Hepatocyte (in vitro differentiated cells): ENCODE results near the gene ATP6V0D1. TPM values are rescaled to one million over a fixed set of nuclear protein-coding genes. Genes with fewer than 3 reads are reported as not detected.
A peak's percentile ranks its signal among the peaks of the same experiment; 100 is the strongest.

Source experiments
- DNase-seq: peaks from one replicate; pipeline ENCODE4 v3.0.0-alpha.2; 2016; ENCODE audit warnings: low spot score
- H2AFZ ChIP-seq: fragments of 200-600 bp; sonication (generic); 2 replicates; pipeline ENCODE4 v1.6.0; 2016; ENCODE audit warnings: antibody characterized with exemption, mild to moderate bottlenecking
- H3K27ac ChIP-seq: fragments of 200-600 bp; sonication (generic); 2 replicates; pipeline ENCODE4 v1.5.1; 2016; ENCODE audit warnings: mild to moderate bottlenecking
- H3K27me3 ChIP-seq: fragments of 200-600 bp; sonication (generic); 2 replicates; pipeline ENCODE4 v1.6.1; 2016
- H3K36me3 ChIP-seq: fragments of 200-600 bp; sonication (generic); replicated peaks from 2 replicates; pipeline ENCODE4 v1.5.1; 2016; ENCODE audit warnings: low read depth; ENCODE audit not compliant: insufficient read depth
- H3K4me1 ChIP-seq: fragments of 200-600 bp; sonication (generic); 2 replicates; pipeline ENCODE4 v1.5.1; 2016; ENCODE audit warnings: mild to moderate bottlenecking, moderate library complexity; ENCODE audit not compliant: insufficient read depth
- H3K4me2 ChIP-seq: fragments of 200-600 bp; sonication (generic); 2 replicates; pipeline ENCODE4 v1.6.0; 2016
- H3K4me3 ChIP-seq: fragments of 200-600 bp; sonication (generic); 2 replicates; pipeline ENCODE4 v1.5.1; 2016; ENCODE audit warnings: mild to moderate bottlenecking
- H3K79me2 ChIP-seq: fragments of 200-600 bp; sonication (generic); 2 replicates; pipeline ENCODE4 v1.6.0; 2017; ENCODE audit warnings: mild to moderate bottlenecking
- H3K9me2 ChIP-seq: fragments of 200-600 bp; sonication (generic); replicated peaks from 2 replicates; pipeline ENCODE4 v1.6.0; 2017; ENCODE audit warnings: mild to moderate bottlenecking; ENCODE audit not compliant: insufficient read depth
- H3K9me3 ChIP-seq: fragments of 200-600 bp; sonication (generic); 2 replicates; pipeline ENCODE4 v1.5.1; 2016; ENCODE audit warnings: low read depth, mild to moderate bottlenecking
- H4K20me1 ChIP-seq: fragments of 200-600 bp; sonication (generic); 2 replicates; pipeline ENCODE4 v1.6.0; 2016; ENCODE audit warnings: mild to moderate bottlenecking; ENCODE audit not compliant: insufficient read depth, poor library complexity, severe bottlenecking
- EZH2 ChIP-seq: fragments of 200-600 bp; sonication (generic); IDR thresholded peaks from 2 replicates; pipeline ENCODE4 v1.6.1; 2016; ENCODE audit warnings: antibody characterized with exemption, mild to moderate bottlenecking, borderline replicate concordance
- EZH2phosphoT487 ChIP-seq: fragments of 200-600 bp; sonication (generic); IDR thresholded peaks from one replicate; pipeline ENCODE4 v1.6.1; 2018; ENCODE audit warnings: antibody characterized with exemption, mild to moderate bottlenecking, low read depth, moderate library complexity; ENCODE audit not compliant: unreplicated experiment, severe bottlenecking
- WGBS: methylation state at CpG from one replicate; pipeline ENCODE4 v1.1.6; 2016; ENCODE audit warnings: low lambda C conversion rate; ENCODE audit errors: missing lambda C conversion rate; 5-methylcytosine and 5-hydroxymethylcytosine counted together
- polyA plus RNA-seq: library from polyadenylated mRNA; unstranded; fragments of >200 nt; fragmentation: Nextera tagmentation; extraction: Ambion mirVana; gene quantifications from 2 replicates; pipeline ENCODE4 v1.2.1, GENCODE V29; 2016
- total RNA-seq: library from RNA; depleted of rRNA; stranded (reverse); fragments of >200 nt; gene quantifications from 2 replicates; pipeline ENCODE4 v1.2.3, GENCODE V29; 2014
- TF ChIP-seq, protein P1 (sequence below): fragments of 200-600 bp; sonication (generic); IDR thresholded peaks from 2 replicates; pipeline ENCODE4 v1.5.1; 2016; ENCODE audit warnings: antibody characterized with exemption, mild to moderate bottlenecking; ENCODE audit not compliant: poor library complexity

Gene ATP6V0D1
- total and polyA plus RNA-seq, 2 experiments from 2014 or later: 157 to 223 TPM

DNA sequence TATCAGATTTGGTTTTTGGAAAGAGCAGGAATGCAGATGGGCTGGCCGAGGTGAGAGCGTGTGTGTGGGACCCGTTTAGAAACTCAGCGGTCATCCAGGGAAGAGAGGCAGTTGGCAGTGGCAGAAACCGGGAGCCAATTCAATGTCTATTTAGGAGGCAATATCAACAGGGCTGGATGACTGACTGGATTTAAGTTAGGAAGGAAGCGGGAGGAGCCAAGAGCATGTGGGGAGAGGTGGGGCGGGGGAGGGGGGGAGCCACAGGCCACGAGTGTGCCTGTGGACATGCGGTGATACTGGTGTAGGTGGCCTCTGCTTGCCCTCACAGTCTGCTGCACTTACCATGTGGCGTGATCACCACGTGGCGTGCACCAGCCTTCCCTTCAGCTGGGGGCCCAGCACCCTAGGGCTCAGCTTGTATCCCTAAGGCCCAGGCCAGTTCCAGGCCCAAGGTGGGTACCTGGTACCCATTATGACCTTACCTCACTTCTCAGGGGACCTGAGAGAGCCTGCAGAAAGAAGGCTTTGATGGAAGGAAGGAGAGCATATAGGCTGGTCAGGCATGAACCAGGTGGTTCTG is 76.9 kb downstream of the ATP6V0D1 start:
- no peak overlapping the region for H2AFZ ChIP-seq
- no peaks in the 10 kb centered on the region for H3K36me3 ChIP-seq
- H3K9me3 ChIP-seq: no peaks in the 10 kb centered on the region
- no peaks in the 10 kb centered on the region for H3K27me3 ChIP-seq
- H3K27ac ChIP-seq: peak overlapping the region; percentile 96
- 89% methylated on average over 9 of the region's 12 CpGs for WGBS
- H3K9me2 ChIP-seq: no peaks in the 10 kb centered on the region
- no peak overlapping the region for H3K4me3 ChIP-seq
- H3K4me1 ChIP-seq: peaks cover 16% of the 10 kb centered on the region
- no peak overlapping the region for H3K4me2 ChIP-seq
- H4K20me1 ChIP-seq: no peaks in the 10 kb centered on the region
- no peak for TF ChIP-seq EZH2
- no peak for DNase-seq
- H3K79me2 ChIP-seq: no peaks in the 10 kb centered on the region

DNA sequence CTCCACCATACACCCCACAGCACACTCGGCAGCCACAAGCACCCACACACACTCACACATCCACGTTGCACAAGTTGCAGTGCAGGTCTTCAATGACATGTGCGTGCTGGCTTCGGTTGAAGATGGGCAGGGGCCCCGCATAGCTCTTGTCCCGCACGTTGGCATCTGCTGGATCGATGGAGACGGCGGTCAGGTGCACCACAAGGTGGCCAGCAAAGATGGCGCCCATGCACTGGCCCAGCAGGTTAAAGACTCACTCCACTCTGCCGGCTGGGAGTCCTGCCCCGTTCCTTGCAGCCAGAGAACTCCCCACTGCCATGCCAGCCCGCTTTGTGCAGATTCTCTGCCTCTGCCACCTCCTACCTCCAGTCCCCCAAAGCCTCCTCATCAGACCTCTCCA is 80.1 kb downstream of the ATP6V0D1 start:
- WGBS: 95% methylated on average over 14 of the region's 14 CpGs
- TF ChIP-seq EZH2phosphoT487 (no peak), EZH2 (no peak)
- TF ChIP-seq, protein P1, sequence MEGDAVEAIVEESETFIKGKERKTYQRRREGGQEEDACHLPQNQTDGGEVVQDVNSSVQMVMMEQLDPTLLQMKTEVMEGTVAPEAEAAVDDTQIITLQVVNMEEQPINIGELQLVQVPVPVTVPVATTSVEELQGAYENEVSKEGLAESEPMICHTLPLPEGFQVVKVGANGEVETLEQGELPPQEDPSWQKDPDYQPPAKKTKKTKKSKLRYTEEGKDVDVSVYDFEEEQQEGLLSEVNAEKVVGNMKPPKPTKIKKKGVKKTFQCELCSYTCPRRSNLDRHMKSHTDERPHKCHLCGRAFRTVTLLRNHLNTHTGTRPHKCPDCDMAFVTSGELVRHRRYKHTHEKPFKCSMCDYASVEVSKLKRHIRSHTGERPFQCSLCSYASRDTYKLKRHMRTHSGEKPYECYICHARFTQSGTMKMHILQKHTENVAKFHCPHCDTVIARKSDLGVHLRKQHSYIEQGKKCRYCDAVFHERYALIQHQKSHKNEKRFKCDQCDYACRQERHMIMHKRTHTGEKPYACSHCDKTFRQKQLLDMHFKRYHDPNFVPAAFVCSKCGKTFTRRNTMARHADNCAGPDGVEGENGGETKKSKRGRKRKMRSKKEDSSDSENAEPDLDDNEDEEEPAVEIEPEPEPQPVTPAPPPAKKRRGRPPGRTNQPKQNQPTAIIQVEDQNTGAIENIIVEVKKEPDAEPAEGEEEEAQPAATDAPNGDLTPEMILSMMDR: no peak
- Histone ChIP-seq H3K27ac (no peak overlapping the region), H4K20me1 (no peaks in the 10 kb centered on the region), H3K4me3 (no peak overlapping the region), H3K36me3 (no peaks in the 10 kb centered on the region), H3K9me3 (no peaks in the 10 kb centered on the region), H3K4me2 (no peak overlapping the region), H3K27me3 (no peaks in the 10 kb centered on the region), H3K9me2 (no peaks in the 10 kb centered on the region), H2AFZ (no peak overlapping the region), H3K4me1 (peaks cover 22% of the 10 kb centered on the region), H3K79me2 (no peaks in the 10 kb centered on the region)
- no peak for DNase-seq

- H3K4me2 ChIP-seq: peak overlapping the region; percentile 57
- H3K4me1 ChIP-seq: peaks cover 20% of the 10 kb centered on the region
- WGBS: 81% methylated on average over 19 of the region's 19 CpGs
- H3K9me2 ChIP-seq: no peaks in the 10 kb centered on the region
- peaks cover 8% of the 10 kb centered on the region for H3K27me3 ChIP-seq
- H3K79me2 ChIP-seq: no peaks in the 10 kb centered on the region
- no peak overlapping the region for H3K27ac ChIP-seq
- H2AFZ ChIP-seq: no peak overlapping the region
- no peak for DNase-seq
- no peaks in the 10 kb centered on the region for H4K20me1 ChIP-seq
- H3K9me3 ChIP-seq: no peaks in the 10 kb centered on the region
- TF ChIP-seq EZH2phosphoT487 (no peak), EZH2 (no peak)
- TF ChIP-seq, protein P1: no peak
- H3K36me3 ChIP-seq: no peaks in the 10 kb centered on the region
- no peak overlapping the region for H3K4me3 ChIP-seq
Measured at GRCh38 chr16:67399749-67400704, 80.9 kb downstream of the ATP6V0D1 start.

- Histone ChIP-seq H3K27me3 (peaks cover 14% of the 10 kb centered on the region), H3K4me2 (peak overlapping the region; percentile 57), H3K79me2 (no peaks in the 10 kb centered on the region), H3K36me3 (no peaks in the 10 kb centered on the region), H3K27ac (no peak overlapping the region), H2AFZ (no peak overlapping the region), H3K9me2 (no peaks in the 10 kb centered on the region), H3K4me1 (peaks cover 18% of the 10 kb centered on the region), H3K4me3 (no peak overlapping the region), H4K20me1 (no peaks in the 10 kb centered on the region), H3K9me3 (no peaks in the 10 kb centered on the region)
- TF ChIP-seq, protein P1: peak; percentile 71
- no peak for TF ChIP-seq EZH2phosphoT487
- 42% methylated on average over 30 of the region's 42 CpGs for WGBS
- DNase-seq: peak; percentile 72
Measured at GRCh38 chr16:67399218-67399733, 81.7 kb downstream of the ATP6V0D1 start.
